Measurements from ENCODE around the gene CARS1. TPM values are rescaled to one million over a fixed set of nuclear protein-coding genes. Genes with fewer than 3 reads are reported as not detected.

Gene CARS1
- total and polyA plus RNA-seq, 7 experiments from 2014 or later = 23.9 to 70.4 (median 38.5) TPM

DNA sequence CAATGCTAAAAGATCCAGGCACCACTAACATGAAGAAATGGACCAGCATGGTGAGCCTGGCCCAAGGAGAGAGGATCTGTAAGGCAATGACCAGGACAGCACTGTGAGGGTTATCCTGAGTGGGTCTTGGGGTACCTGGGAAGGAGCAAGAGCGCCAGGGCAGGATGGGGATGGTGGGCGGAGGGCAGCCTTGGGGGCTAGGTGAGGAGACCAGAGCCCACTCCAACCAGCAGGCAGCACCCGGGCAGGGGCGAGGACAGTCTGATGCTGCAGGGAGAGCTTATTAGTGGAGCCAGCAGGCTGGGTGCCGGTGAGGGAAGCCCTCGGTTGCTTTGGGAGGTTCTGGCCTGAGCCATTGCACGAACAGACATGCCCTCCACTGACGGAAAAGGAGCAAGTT lies 54.4 kb downstream of the CARS1 start:
- ATAC-seq = no peak
- no peaks in the 10 kb centered on the region for H3K9me3 Mint-ChIP-seq
- intact Hi-C loops (cut with micrococcal nuclease) = no loop called here
- no peaks in the 10 kb centered on the region for H3K27me3 Mint-ChIP-seq
- peaks cover 0 to 75% (median 0%) of the 10 kb centered on the region in 3 experiments for H3K36me3 ChIP-seq (ENCODE audit: control insufficient read depth in 2 of 3, insufficient read depth in 3 of 3, low read length in 3 of 3)
- DNase-seq = no peak
- H3K27ac ChIP-seq (ENCODE audit: low read depth, low read length) = no peak overlapping the region
- peak overlapping the region in 2 of 9 donors; percentile 51 for H3K27ac Mint-ChIP-seq
- no peak overlapping the region for H3K4me3 Mint-ChIP-seq
- peaks cover 0 to 7% (median 0%) of the 10 kb centered on the region in 7 donors for H3K4me1 Mint-ChIP-seq
- no peaks in the 10 kb centered on the region for H3K9me3 ChIP-seq (ENCODE audit: control insufficient read depth in 2 of 3, low read length in 3 of 3)
- CTCF ChIA-PET = interaction anchor here (1.2 kb wide), 1 partner anchor 11 kb away, joined by 3 read pairs; no protein-coding TSS in a partner anchor
- H3K36me3 Mint-ChIP-seq = peaks cover 0 to 48% (median 11%) of the 10 kb centered on the region in 5 donors
- no peak overlapping the region for H3K4me3 ChIP-seq (ENCODE audit: low read length)
- H3K27me3 ChIP-seq (ENCODE audit: control insufficient read depth in 2 of 2, insufficient read depth in 2 of 2, low read length in 2 of 2) = no peaks in the 10 kb centered on the region
- POLR2A ChIA-PET = interaction anchor here (1.3 to 2.3 kb wide), 3 partner anchors 9 to 12 kb away, joined by 3 to 10 read pairs (median 6); no protein-coding TSS in a partner anchor
- no peaks in the 10 kb centered on the region for H3K4me1 ChIP-seq (ENCODE audit: control insufficient read depth in 2 of 2, insufficient read depth in 2 of 2, low read length in 2 of 2)

DNA sequence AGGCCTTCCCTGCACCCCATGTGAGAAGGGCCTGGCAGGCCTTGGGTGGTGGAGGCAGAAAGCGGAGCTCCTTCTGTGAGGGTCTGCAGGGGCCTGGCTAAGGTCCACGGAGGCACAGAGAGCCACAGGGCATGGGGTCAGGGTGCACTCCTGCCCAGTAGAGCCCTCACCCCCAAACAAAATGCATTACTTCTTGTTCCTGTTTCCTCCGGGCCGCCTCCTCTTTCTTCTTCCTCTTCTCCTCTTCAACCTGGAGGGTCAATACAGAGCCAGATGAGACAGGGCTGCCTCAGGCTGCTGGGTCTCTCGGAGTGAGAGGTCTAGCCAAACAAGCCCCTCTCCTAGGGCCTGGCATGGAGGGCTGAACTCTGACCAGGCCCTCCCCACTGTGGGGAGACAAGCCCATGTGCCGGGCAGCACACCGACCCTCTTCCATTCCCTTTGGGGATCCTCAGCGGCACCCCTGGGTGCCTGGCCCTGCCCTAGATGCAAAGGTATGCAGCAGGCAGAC lies 54.8 kb downstream of the CARS1 start:
- Histone ChIP-seq H3K9me3 (ENCODE audit: control insufficient read depth in 2 of 3, low read length in 3 of 3) (no peaks in the 10 kb centered on the region), H3K27me3 (ENCODE audit: control insufficient read depth in 2 of 2, insufficient read depth in 2 of 2, low read length in 2 of 2) (no peaks in the 10 kb centered on the region), H3K36me3 (ENCODE audit: control insufficient read depth in 2 of 3, insufficient read depth in 3 of 3, low read length in 3 of 3) (peaks cover 0 to 70% (median 0%) of the 10 kb centered on the region in 3 experiments), H3K4me3 (ENCODE audit: low read length) (no peak overlapping the region), H3K4me1 (ENCODE audit: control insufficient read depth in 2 of 2, insufficient read depth in 2 of 2, low read length in 2 of 2) (no peaks in the 10 kb centered on the region), H3K27ac (ENCODE audit: low read depth, low read length) (no peak overlapping the region)
- Mint-ChIP-seq H3K27me3 (no peaks in the 10 kb centered on the region), H3K4me1 (peaks cover 0 to 7% (median 0%) of the 10 kb centered on the region in 7 donors), H3K9me3 (no peaks in the 10 kb centered on the region), H3K4me3 (no peak overlapping the region), H3K27ac (peak overlapping the region in 1 of 9 donors; percentile 51), H3K36me3 (peaks cover 0 to 48% (median 11%) of the 10 kb centered on the region in 5 donors)
- intact Hi-C loops (cut with micrococcal nuclease) = no loop called here
- POLR2A ChIA-PET = interaction anchor here (1.3 to 2.3 kb wide), 2 partner anchors 9 to 12 kb away, joined by 3 to 6 read pairs; no protein-coding TSS in a partner anchor
- no peak for DNase-seq
- CTCF ChIA-PET = no interaction called here
- no peak for ATAC-seq

DNA sequence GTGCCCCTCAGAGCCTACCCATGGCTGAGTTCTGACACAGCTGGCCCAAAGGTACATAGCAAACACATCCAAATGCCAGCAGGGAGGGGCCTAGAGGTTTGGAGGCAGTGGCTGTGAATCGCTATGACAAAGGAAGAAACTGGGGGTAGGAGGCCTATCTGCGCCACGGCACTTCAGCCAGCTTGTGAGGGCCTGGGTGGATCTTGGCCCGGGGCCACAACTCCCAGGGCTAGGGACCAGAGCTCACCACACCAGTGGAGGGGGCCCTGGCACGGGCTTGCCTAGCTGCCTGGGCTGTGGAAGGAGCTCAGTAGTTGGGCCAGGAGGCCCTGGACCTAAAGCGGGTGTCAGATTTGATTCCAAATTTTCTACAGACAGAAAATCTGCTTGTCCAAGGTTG lies 55.7 kb downstream of the CARS1 start:
- H3K36me3 Mint-ChIP-seq = peaks cover 0 to 48% (median 11%) of the 10 kb centered on the region in 5 donors
- no peaks in the 10 kb centered on the region for H3K9me3 Mint-ChIP-seq
- H3K27ac Mint-ChIP-seq = no peak overlapping the region
- no peaks in the 10 kb centered on the region for H3K27me3 ChIP-seq (ENCODE audit: control insufficient read depth in 2 of 2, insufficient read depth in 2 of 2, low read length in 2 of 2)
- H3K27ac ChIP-seq (ENCODE audit: low read depth, low read length) = no peak overlapping the region
- no peaks in the 10 kb centered on the region for H3K27me3 Mint-ChIP-seq
- H3K4me3 ChIP-seq (ENCODE audit: low read length) = no peak overlapping the region
- H3K9me3 ChIP-seq (ENCODE audit: control insufficient read depth in 2 of 3, low read length in 3 of 3) = no peaks in the 10 kb centered on the region
- no peak for ATAC-seq
- H3K4me1 Mint-ChIP-seq = peaks cover 0 to 7% (median 0%) of the 10 kb centered on the region in 7 donors
- DNase-seq = no peak
- intact Hi-C loops (cut with micrococcal nuclease) = no loop called here
- no peak overlapping the region for H3K4me3 Mint-ChIP-seq
- peaks cover 0 to 61% (median 0%) of the 10 kb centered on the region in 3 experiments for H3K36me3 ChIP-seq (ENCODE audit: control insufficient read depth in 2 of 3, insufficient read depth in 3 of 3, low read length in 3 of 3)
- no peaks in the 10 kb centered on the region for H3K4me1 ChIP-seq (ENCODE audit: control insufficient read depth in 2 of 2, insufficient read depth in 2 of 2, low read length in 2 of 2)
- POLR2A ChIA-PET = interaction anchor here (1.2 to 2.3 kb wide), 2 partner anchors 13 kb away, joined by 4 to 6 read pairs; no protein-coding TSS in a partner anchor
- CTCF ChIA-PET = interaction anchor here (0.9 kb wide), 1 partner anchor 9 kb away, joined by 3 read pairs; the partner anchor contains the start of gene NAP1L4

DNA sequence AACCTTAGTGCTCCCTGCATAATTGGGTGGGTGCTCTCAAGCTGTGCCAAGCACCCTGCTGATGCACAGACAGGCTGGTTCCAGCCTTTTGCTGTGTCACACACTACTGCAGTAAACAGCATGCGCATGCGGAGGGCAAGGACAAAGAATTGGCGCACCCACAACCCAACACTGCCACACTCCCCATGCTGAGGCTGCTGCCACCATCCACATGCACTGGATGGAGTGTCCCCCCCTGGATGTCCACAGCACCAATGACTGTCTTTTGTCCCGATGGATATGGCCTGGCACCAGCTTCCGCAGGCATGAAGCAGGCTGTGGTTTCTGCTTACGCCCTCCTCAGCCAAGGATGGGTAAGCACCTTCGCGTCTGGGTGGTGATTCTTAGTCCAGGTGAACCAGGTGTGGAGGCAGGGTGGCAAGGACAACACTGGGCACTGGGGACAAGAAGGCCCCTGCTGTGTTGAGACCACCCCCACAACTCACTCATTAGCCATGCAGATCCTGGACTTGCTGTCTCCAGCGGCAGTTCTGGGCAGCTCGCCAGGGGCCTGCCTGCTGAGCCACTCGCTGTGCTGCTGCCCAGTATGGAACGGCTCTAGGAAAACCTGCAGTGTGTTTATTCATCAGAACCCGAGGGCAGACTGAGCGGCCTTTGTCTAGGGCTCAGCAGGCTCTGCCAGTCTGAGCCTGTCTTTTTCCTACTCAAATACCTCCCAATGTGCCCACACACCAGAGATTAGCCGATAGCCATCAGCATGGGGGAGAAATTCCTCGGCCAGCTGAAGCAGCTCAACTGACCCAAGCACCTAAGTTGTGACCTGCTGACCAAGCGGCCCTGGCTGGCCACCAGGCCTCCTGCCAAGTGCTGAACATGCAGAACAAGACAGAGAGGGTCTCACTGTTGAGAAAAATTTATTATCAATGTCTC lies 56.9 kb downstream of the CARS1 start:
- Histone ChIP-seq H3K9me3 (ENCODE audit: control insufficient read depth in 2 of 3, low read length in 3 of 3) (no peaks in the 10 kb centered on the region), H3K4me1 (ENCODE audit: control insufficient read depth in 2 of 2, insufficient read depth in 2 of 2, low read length in 2 of 2) (no peaks in the 10 kb centered on the region), H3K27me3 (ENCODE audit: control insufficient read depth in 2 of 2, insufficient read depth in 2 of 2, low read length in 2 of 2) (no peaks in the 10 kb centered on the region), H3K27ac (ENCODE audit: low read depth, low read length) (no peak overlapping the region), H3K4me3 (ENCODE audit: low read length) (no peak overlapping the region), H3K36me3 (ENCODE audit: control insufficient read depth in 2 of 3, insufficient read depth in 3 of 3, low read length in 3 of 3) (peaks cover 0 to 50% (median 0%) of the 10 kb centered on the region in 3 experiments)
- Mint-ChIP-seq H3K27me3 (no peaks in the 10 kb centered on the region), H3K9me3 (no peaks in the 10 kb centered on the region), H3K4me1 (peaks cover 0 to 7% (median 0%) of the 10 kb centered on the region in 7 donors), H3K4me3 (no peak overlapping the region), H3K27ac (peak overlapping the region in 1 of 9 donors; percentile 41), H3K36me3 (peaks cover 0 to 43% (median 11%) of the 10 kb centered on the region in 5 donors)
- intact Hi-C loops (cut with micrococcal nuclease) = no loop called here
- ATAC-seq (no peak), DNase-seq (no peak)
- ChIA-PET POLR2A (interaction anchor here (1.2 to 2.3 kb wide), 2 partner anchors 12 to 14 kb away, joined by 4 to 6 read pairs; no protein-coding TSS in a partner anchor), CTCF (interaction anchor here (0.9 kb wide), 1 partner anchor 8 kb away, joined by 3 read pairs; the partner anchor contains the start of gene NAP1L4)

DNA sequence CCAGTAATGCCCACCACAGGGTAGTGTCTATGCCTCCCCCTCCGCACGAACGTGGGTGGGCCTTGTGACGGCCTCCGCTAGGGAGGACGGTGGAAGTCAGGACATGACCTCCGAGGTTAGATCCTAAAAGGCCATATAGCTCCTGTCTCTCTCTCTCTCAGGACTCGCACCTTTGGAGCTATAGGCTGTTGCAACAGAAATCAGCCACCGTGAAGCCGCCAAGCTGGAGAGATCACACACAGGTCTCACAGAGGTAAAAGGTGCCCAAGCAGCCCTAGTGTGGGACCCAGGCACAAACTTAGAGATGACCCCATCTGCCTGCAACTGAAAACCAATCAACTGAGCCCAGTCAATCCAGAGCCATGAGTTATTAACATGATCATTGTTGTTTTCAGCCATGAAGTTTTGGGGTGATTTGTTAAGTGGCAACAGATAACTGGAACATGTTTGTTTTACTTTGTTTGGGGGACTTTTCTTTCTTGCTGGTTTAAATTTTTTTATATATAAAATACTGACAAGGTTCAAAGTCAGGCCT lies 57.7 kb downstream of the CARS1 start:
- no peak overlapping the region for H3K4me3 Mint-ChIP-seq
- ATAC-seq = no peak
- no peak overlapping the region for H3K4me3 ChIP-seq (ENCODE audit: low read length)
- H3K9me3 ChIP-seq (ENCODE audit: control insufficient read depth in 2 of 3, low read length in 3 of 3) = no peaks in the 10 kb centered on the region
- H3K27ac ChIP-seq (ENCODE audit: low read depth, low read length) = no peak overlapping the region
- H3K36me3 ChIP-seq (ENCODE audit: control insufficient read depth in 2 of 3, insufficient read depth in 3 of 3, low read length in 3 of 3) = peaks cover 0 to 47% (median 0%) of the 10 kb centered on the region in 3 experiments
- no peak for DNase-seq
- no peaks in the 10 kb centered on the region for H3K4me1 ChIP-seq (ENCODE audit: control insufficient read depth in 2 of 2, insufficient read depth in 2 of 2, low read length in 2 of 2)
- ChIA-PET CTCF (no interaction called here), POLR2A (no interaction called here)
- no peaks in the 10 kb centered on the region for H3K27me3 ChIP-seq (ENCODE audit: control insufficient read depth in 2 of 2, insufficient read depth in 2 of 2, low read length in 2 of 2)
- intact Hi-C loops (cut with micrococcal nuclease) = no loop called here
- H3K9me3 Mint-ChIP-seq = no peaks in the 10 kb centered on the region
- H3K27ac Mint-ChIP-seq = no peak overlapping the region
- no peaks in the 10 kb centered on the region for H3K27me3 Mint-ChIP-seq
- peaks cover 0 to 40% (median 11%) of the 10 kb centered on the region in 5 donors for H3K36me3 Mint-ChIP-seq
- peaks cover 0 to 7% (median 0%) of the 10 kb centered on the region in 7 donors for H3K4me1 Mint-ChIP-seq

DNA sequence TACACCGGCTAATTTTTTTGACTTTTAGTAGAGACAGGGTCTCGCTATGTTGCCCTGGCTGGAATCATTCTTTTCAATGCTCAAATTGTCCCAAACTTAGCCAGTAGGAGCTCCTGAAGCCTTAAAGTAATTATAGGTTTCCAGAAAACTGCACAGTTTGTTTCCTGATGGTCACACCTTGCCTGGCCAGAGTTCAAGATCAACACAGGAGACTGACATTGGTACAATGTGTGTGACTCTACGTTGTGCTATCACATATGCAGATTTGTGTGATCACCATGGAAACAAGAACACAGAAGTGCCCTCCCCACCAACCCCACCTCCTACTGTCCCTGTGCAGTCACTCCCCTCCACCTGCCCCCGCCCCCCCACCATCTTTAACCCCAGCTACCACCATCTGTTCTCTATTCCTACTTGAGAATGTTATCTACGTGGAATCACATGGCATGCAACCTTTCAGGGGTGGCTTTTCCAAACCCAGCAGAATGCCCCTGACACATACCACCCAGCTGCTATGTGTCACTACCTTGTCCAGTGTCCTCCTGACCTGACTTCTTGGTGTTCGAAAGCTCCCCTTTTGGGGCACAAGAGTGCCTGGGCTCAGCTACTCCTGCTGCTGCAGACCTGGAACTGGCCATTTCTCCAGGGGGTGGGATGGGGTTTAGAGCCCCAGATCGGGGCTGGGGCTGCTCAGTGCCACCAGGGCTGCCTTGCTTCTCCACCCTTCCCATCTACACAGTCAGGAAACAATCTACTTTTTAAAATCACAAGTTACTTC lies 59.0 kb downstream of the CARS1 start:
- POLR2A ChIA-PET = interaction anchor here (0.6 to 1.1 kb wide), 2 partner anchors 15 to 61 kb away, joined by 3 to 6 read pairs; no protein-coding TSS in a partner anchor
- DNase-seq (no peak), ATAC-seq (no peak)
- CTCF ChIA-PET = no interaction called here
- no peaks in the 10 kb centered on the region for H3K9me3 ChIP-seq (ENCODE audit: control insufficient read depth in 2 of 3, low read length in 3 of 3)
- H3K4me1 ChIP-seq (ENCODE audit: control insufficient read depth in 2 of 2, insufficient read depth in 2 of 2, low read length in 2 of 2) = no peaks in the 10 kb centered on the region
- Mint-ChIP-seq H3K36me3 (peaks cover 0 to 31% (median 11%) of the 10 kb centered on the region in 5 donors), H3K27me3 (no peaks in the 10 kb centered on the region), H3K4me1 (peaks cover 0 to 7% (median 0%) of the 10 kb centered on the region in 7 donors), H3K9me3 (no peaks in the 10 kb centered on the region), H3K4me3 (no peak overlapping the region), H3K27ac (peak overlapping the region in 1 of 9 donors; percentile 15)
- H3K27ac ChIP-seq (ENCODE audit: low read depth, low read length) = no peak overlapping the region
- H3K27me3 ChIP-seq (ENCODE audit: control insufficient read depth in 2 of 2, insufficient read depth in 2 of 2, low read length in 2 of 2) = no peaks in the 10 kb centered on the region
- peaks cover 0 to 34% (median 0%) of the 10 kb centered on the region in 3 experiments for H3K36me3 ChIP-seq (ENCODE audit: control insufficient read depth in 2 of 3, insufficient read depth in 3 of 3, low read length in 3 of 3)
- H3K4me3 ChIP-seq (ENCODE audit: low read length) = no peak overlapping the region
- intact Hi-C loops (cut with micrococcal nuclease) = no loop called here
